Panc1 (cell line): Measurements from ENCODE around the gene SGK1. TPM values are rescaled to one million over a fixed set of nuclear protein-coding genes. Genes with fewer than 3 reads are reported as not detected.

Source experiments
- ATAC-seq: fragments of 200-7000 bp; cut with Tn5 transposase; 2 replicates; pipeline ENCODE4 v1.9.1; 2020; ENCODE audit warnings: mild to moderate bottlenecking, moderate library complexity
- BruUV-seq: library from RNA; stranded (reverse); fragments of 400-500 nt; replicated peaks from 2 replicates; lab custom pipeline; 2021; lab: Mats Ljungman, UMichigan
- CTCF ChIA-PET: fragments of 300-600 bp; sonication (Branson Sonifier 250); formaldehyde crosslinking; loops from one replicate; lab custom pipeline; 2022; ENCODE audit warnings: antibody characterized with exemption; lab: Charles Lee
- POLR2A ChIA-PET: fragments of 300-600 bp; sonication (Branson Sonifier 250); formaldehyde crosslinking; loops from one replicate; lab custom pipeline; 2022; ENCODE audit warnings: antibody characterized with exemption; lab: Charles Lee
- DNase-seq: peaks from one replicate; pipeline ENCODE4 v3.0.0-alpha.2; 2010; ENCODE audit warnings: low read depth, low spot score
- H3K27ac ChIP-seq: 2 replicates; pipeline ENCODE4 v1.5.1; 2011; ENCODE audit warnings: mild to moderate bottlenecking, low read length, inconsistent platforms
- H3K27me3 ChIP-seq: fragments of 200-500 bp; sonication (Bioruptor generic); 2 replicates; pipeline ENCODE4 v1.6.0; 2014; ENCODE audit warnings: low read length, inconsistent platforms; ENCODE audit not compliant: control insufficient read depth, insufficient read depth
- H3K36me3 ChIP-seq: fragments of 200-500 bp; sonication (Bioruptor generic); 2 replicates; pipeline ENCODE4 v1.5.1; 2014; ENCODE audit warnings: inconsistent platforms, mild to moderate bottlenecking, low read length, moderate library complexity; ENCODE audit not compliant: control insufficient read depth, insufficient read depth
- H3K4me1 ChIP-seq: 2 replicates; pipeline ENCODE4 v1.5.1; 2011; ENCODE audit warnings: inconsistent platforms, mild to moderate bottlenecking, low read length, moderate library complexity; ENCODE audit not compliant: control insufficient read depth, insufficient read depth
- H3K4me3 ChIP-seq, 2 experiments: 2 replicates each; pipeline ENCODE4 v1.5.1; 2011 to 2012; ENCODE audit warnings: low read depth in 2 of 2, low read length in 2 of 2, mild to moderate bottlenecking in 2 of 2, inconsistent platforms in 1 of 2, moderate library complexity in 1 of 2
- H3K9me3 ChIP-seq: fragments of 200-500 bp; sonication (Bioruptor generic); 2 replicates; pipeline ENCODE4 v1.5.1; 2014; ENCODE audit warnings: low read depth, mild to moderate bottlenecking, inconsistent platforms, low read length, moderate library complexity; ENCODE audit not compliant: control insufficient read depth, insufficient read depth
- POLR2AphosphoS5 ChIP-seq: IDR thresholded peaks from 2 replicates; pipeline ENCODE4 v1.6.1; 2012; ENCODE audit warnings: mild to moderate bottlenecking, low read depth, low read length, moderate library complexity
- SIN3A ChIP-seq: IDR thresholded peaks from 2 replicates; pipeline ENCODE4 v1.6.1; 2012; ENCODE audit warnings: low read depth, mild to moderate bottlenecking, low read length, moderate library complexity, borderline replicate concordance; ENCODE audit not compliant: insufficient read depth
- TCF7L2 ChIP-seq: IDR thresholded peaks from 2 replicates; pipeline ENCODE4 v1.6.1; 2011; ENCODE audit warnings: mild to moderate bottlenecking, low read depth, low read length, inconsistent platforms
- in situ Hi-C: cut with HindIII; loops from 2 replicates; pipeline ENCODE4 v1.10.0; 2016; ENCODE audit warnings: low sequenced_read_pairs, low pct_unique_long_range_greater_than_20kb
- intact Hi-C: fragments of 100-400 bp; cut with micrococcal nuclease; formaldehyde crosslinking; loops from one replicate; pipeline ENCODE4 v1.10.0; 2022; ENCODE audit not compliant: unreplicated experiment
- total RNA-seq: library from RNA; stranded (reverse); gene quantifications from one replicate; pipeline ENCODE4 v1.2.1, GENCODE V29; 2021; ENCODE audit not compliant: unreplicated experiment
- TF ChIP-seq, protein P1 (sequence below), 2 experiments: IDR thresholded peaks; 2 replicates each; pipeline ENCODE4 v1.6.1; 2011 to 2012; ENCODE audit warnings: low read depth in 2 of 2, control low read depth in 1 of 2, low read length in 1 of 2, mild to moderate bottlenecking in 1 of 2, moderate library complexity in 1 of 2; ENCODE audit not compliant: insufficient read depth in 1 of 2
- TF ChIP-seq, protein P2 (sequence below): fragments of 450-650 bp; IDR thresholded peaks from 2 replicates; pipeline ENCODE4 v1.5.1; 2017; ENCODE audit warnings: mild to moderate bottlenecking

The SGK1 gene
- total RNA-seq, 1 experiment from 2014 or later, result 7.5 TPM

DNA sequence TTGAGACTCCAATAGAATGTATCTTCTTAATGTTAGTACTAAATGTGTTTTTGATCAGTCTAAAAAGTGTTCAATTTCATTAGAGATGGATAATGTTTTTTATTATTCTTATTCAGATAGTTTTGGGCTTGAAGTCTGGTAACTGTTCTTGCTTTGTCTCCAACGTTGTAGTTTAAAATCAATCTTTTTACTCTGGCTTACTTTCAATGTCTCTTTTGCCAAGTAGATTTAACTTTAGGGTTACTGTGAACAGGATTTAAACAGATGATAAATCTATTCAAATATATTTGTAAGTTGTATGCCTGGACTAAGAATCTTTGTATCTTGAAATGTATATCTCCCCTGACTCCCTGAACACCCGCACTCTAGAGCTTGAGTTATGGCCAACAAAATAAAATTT, 51.1 kb downstream of the SGK1 start:
- H3K4me1 ChIP-seq, result no peaks in the 10 kb centered on the region
- POLR2A ChIA-PET, result no interaction called here
- in situ Hi-C loops, result no loop called here
- no peaks in the 10 kb centered on the region for H3K36me3 ChIP-seq
- H3K9me3 ChIP-seq, result no peaks in the 10 kb centered on the region
- no peak overlapping the region for H3K27ac ChIP-seq
- TF ChIP-seq, protein P1, sequence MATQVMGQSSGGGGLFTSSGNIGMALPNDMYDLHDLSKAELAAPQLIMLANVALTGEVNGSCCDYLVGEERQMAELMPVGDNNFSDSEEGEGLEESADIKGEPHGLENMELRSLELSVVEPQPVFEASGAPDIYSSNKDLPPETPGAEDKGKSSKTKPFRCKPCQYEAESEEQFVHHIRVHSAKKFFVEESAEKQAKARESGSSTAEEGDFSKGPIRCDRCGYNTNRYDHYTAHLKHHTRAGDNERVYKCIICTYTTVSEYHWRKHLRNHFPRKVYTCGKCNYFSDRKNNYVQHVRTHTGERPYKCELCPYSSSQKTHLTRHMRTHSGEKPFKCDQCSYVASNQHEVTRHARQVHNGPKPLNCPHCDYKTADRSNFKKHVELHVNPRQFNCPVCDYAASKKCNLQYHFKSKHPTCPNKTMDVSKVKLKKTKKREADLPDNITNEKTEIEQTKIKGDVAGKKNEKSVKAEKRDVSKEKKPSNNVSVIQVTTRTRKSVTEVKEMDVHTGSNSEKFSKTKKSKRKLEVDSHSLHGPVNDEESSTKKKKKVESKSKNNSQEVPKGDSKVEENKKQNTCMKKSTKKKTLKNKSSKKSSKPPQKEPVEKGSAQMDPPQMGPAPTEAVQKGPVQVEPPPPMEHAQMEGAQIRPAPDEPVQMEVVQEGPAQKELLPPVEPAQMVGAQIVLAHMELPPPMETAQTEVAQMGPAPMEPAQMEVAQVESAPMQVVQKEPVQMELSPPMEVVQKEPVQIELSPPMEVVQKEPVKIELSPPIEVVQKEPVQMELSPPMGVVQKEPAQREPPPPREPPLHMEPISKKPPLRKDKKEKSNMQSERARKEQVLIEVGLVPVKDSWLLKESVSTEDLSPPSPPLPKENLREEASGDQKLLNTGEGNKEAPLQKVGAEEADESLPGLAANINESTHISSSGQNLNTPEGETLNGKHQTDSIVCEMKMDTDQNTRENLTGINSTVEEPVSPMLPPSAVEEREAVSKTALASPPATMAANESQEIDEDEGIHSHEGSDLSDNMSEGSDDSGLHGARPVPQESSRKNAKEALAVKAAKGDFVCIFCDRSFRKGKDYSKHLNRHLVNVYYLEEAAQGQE (IDR thresholded peaks at IDR 0.05; ENCODE audit: insufficient read depth in 1 of 2, low read depth in 2 of 2, low read length in 1 of 2), result no peak
- TF ChIP-seq SIN3A (no peak), TCF7L2 (no peak), POLR2AphosphoS5 (no peak)
- TF ChIP-seq, protein P2, sequence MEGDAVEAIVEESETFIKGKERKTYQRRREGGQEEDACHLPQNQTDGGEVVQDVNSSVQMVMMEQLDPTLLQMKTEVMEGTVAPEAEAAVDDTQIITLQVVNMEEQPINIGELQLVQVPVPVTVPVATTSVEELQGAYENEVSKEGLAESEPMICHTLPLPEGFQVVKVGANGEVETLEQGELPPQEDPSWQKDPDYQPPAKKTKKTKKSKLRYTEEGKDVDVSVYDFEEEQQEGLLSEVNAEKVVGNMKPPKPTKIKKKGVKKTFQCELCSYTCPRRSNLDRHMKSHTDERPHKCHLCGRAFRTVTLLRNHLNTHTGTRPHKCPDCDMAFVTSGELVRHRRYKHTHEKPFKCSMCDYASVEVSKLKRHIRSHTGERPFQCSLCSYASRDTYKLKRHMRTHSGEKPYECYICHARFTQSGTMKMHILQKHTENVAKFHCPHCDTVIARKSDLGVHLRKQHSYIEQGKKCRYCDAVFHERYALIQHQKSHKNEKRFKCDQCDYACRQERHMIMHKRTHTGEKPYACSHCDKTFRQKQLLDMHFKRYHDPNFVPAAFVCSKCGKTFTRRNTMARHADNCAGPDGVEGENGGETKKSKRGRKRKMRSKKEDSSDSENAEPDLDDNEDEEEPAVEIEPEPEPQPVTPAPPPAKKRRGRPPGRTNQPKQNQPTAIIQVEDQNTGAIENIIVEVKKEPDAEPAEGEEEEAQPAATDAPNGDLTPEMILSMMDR, result no peak
- no peak overlapping the region for H3K4me3 ChIP-seq
- DNase-seq (no peak), ATAC-seq (no peak)
- intact Hi-C loops, result no loop called here
- CTCF ChIA-PET, result no interaction called here
- H3K27me3 ChIP-seq, result no peaks in the 10 kb centered on the region
- BruUV-seq, result no TSS peak

DNA sequence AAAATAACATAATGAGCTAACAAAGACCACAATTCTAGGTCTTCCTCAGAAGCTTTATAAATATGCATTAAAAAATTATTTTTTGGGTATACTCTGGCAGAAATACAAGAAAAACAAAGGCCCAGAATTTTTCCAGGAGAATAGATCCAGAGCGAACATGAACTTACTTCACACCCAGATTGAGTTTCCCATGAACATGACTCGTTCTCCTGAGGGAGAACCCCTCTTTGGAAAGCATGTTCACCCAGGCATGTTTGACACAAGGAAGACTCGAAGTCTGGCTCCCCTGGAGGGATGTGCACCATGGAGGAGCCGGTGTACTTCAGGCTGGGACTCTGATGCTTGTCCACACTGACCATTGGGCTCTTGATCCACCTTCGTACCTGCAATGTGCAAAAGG, 56.1 kb downstream of the SGK1 start:
- Histone ChIP-seq H3K9me3 (no peaks in the 10 kb centered on the region), H3K27me3 (no peaks in the 10 kb centered on the region), H3K36me3 (no peaks in the 10 kb centered on the region), H3K4me3 (no peak overlapping the region), H3K27ac (no peak overlapping the region), H3K4me1 (no peaks in the 10 kb centered on the region)
- in situ Hi-C loops (no loop called here), intact Hi-C loops (no loop called here)
- CTCF ChIA-PET, result no interaction called here
- POLR2A ChIA-PET, result no interaction called here
- ATAC-seq, result no peak
- BruUV-seq, result no TSS peak
- TF ChIP-seq TCF7L2, result no peak
- no peak for TF ChIP-seq SIN3A
- TF ChIP-seq POLR2AphosphoS5, result no peak
- TF ChIP-seq, protein P1 (IDR thresholded peaks at IDR 0.05; ENCODE audit: insufficient read depth in 1 of 2, low read depth in 2 of 2, low read length in 1 of 2), result no peak
- TF ChIP-seq, protein P2, result no peak
- DNase-seq, result no peak
